Aorta (tissue), 5 donors: ENCODE data around the gene EFEMP2. TPM values are rescaled to one million over a fixed set of nuclear protein-coding genes. Genes with fewer than 3 reads are reported as not detected.

Experiments
- ATAC-seq: fragments of 200-7000 bp; cut with Tn5 transposase; one replicate; pipeline ENCODE4 v1.9.1; 2022; ENCODE audit warnings: moderate library complexity; ENCODE audit not compliant: low FRiP score
- DNase-seq, 2 donors: peaks; one replicate each; pipeline ENCODE4 v3.0.0-alpha.2; 2020
- H3K27ac ChIP-seq, 2 donors: one replicate each; pipeline ENCODE4 v1.5.1; 2013; ENCODE audit warnings: low read length in 2 of 2, mild to moderate bottlenecking in 2 of 2, moderate library complexity in 2 of 2, control low read depth in 1 of 2, inconsistent platforms in 1 of 2, low read depth in 1 of 2
- H3K27me3 ChIP-seq, 2 donors: one replicate each; pipeline ENCODE4 v1.6.1; 2013; ENCODE audit warnings: control low read depth in 1 of 2, low read length in 1 of 2, mild to moderate bottlenecking in 1 of 2, moderate library complexity in 1 of 2; ENCODE audit not compliant: insufficient read depth in 2 of 2, control insufficient read depth in 1 of 2
- H3K36me3 ChIP-seq, 2 donors: one replicate each; pipeline ENCODE4 v1.6.1; 2013; ENCODE audit warnings: control low read depth in 1 of 2, low read length in 1 of 2, mild to moderate bottlenecking in 1 of 2; ENCODE audit not compliant: insufficient read depth in 2 of 2, control insufficient read depth in 1 of 2
- H3K4me1 ChIP-seq, 2 donors: one replicate each; pipeline ENCODE4 v1.6.1; 2013; ENCODE audit warnings: low read length in 2 of 2, control low read depth in 1 of 2, mild to moderate bottlenecking in 1 of 2, moderate library complexity in 1 of 2; ENCODE audit not compliant: insufficient read depth in 2 of 2, control insufficient read depth in 1 of 2
- H3K4me3 ChIP-seq, 2 donors: one replicate each; pipeline ENCODE4 v1.5.1; 2013; ENCODE audit warnings: low read length in 2 of 2, control low read depth in 1 of 2, mild to moderate bottlenecking in 1 of 2
- H3K9me3 ChIP-seq: one replicate; pipeline ENCODE4 v1.6.1; 2013; ENCODE audit warnings: mild to moderate bottlenecking, low read length; ENCODE audit not compliant: control insufficient read depth
- WGBS, 2 donors: extraction: QIAGEN DNeasy Blood & Tissue Kit; methylation state at CpG; one replicate each; pipeline ENCODE4 v1.1.7; 2013; 5-methylcytosine and 5-hydroxymethylcytosine counted together
- intact Hi-C, 2 donors: fragments of 100-400 bp; cut with DNase I; formaldehyde crosslinking; loops; one replicate each; pipeline versions ENCODE4 v1.14.2 to v1.15.0; 2022
- polyA plus RNA-seq, 2 donors: library from polyadenylated mRNA; stranded (reverse); fragments of 200-250 nt; gene quantifications; one replicate each; pipeline ENCODE4 v1.2.3, GENCODE V29; 2013
- total RNA-seq, 2 donors: library from RNA; stranded (reverse); fragmentation: NEBNext Ultra II Directional; extraction: Animal tissue kit (Norgen Biotek cat#: 25700); gene quantifications; one replicate each; pipeline ENCODE4 v1.2.1, GENCODE V29; 2021
- donor health status: healthy with polysubstance abuse.
- donor health status: Bipolar disorder and iron deficiency.
- donor health status: DM: no; HTN: no; CAD: no.
- donor health status: DM: no; HTN: no; CAD: no.
- donor health status: DM: yes; HTN: yes; CAD: no.

EFEMP2 gene
- total and polyA plus RNA-seq, 4 donors, result 136 to 224 (median 162) TPM

GRCh38 chr11:65888163-65888814, 15.7 kb upstream of the EFEMP2 start, which contains the start of gene FIBP:
TSS of gene FIBP (minus strand) at chr11:65888471. CDS start at chr11:65888418, 53 bp downstream.
- Histone ChIP-seq H3K27me3 (peaks cover 0 to 5% of the 10 kb centered on the region in 2 donors), H3K27ac (peak within 1 kb of the TSS; percentile 88 to 97), H3K4me1 (peaks cover 0 to 3% of the 10 kb centered on the region in 2 donors), H3K4me3 (peak within 1 kb of the TSS; percentile 25 to 57), H3K36me3 (peaks cover 0 to 2% of the 10 kb centered on the region in 2 donors), H3K9me3 (no peaks in the 10 kb centered on the region)
- ATAC-seq (peak; percentile 90), DNase-seq (peak; percentile 99)
- 0% methylated on average over 48 to 57 of the region's 57 CpGs for WGBS, 2 donors
- intact Hi-C loops, result loop anchor here (2.0 to 10.0 kb wide), 4 partner anchors 31 to 137 kb away; partner anchors contain the start of genes BANF1 (in 1 of the 2), C11orf68 (in 1 of the 2), CATSPER1 (in 1 of the 2) and DRAP1 (in 1 of the 2)

GRCh38 chr11:65887723-65888162, 15.1 kb upstream of the EFEMP2 start:
- no peak for ATAC-seq
- peak overlapping the region in 1 of 2 donors; percentile 43 for H3K27ac ChIP-seq

GRCh38 chr11:65886826-65887722, 14.5 kb upstream of the EFEMP2 start:
- no peaks in the 10 kb centered on the region for H3K9me3 ChIP-seq
- peak in 1 of 2 donors; percentile 54 for DNase-seq
- H3K27ac ChIP-seq, result peak overlapping the region in 1 of 2 donors; percentile 43
- H3K27me3 ChIP-seq, result peaks cover 0 to 5% of the 10 kb centered on the region in 2 donors
- WGBS, 2 donors, result 74 to 78% methylated on average over 14 of the region's 14 CpGs
- H3K4me1 ChIP-seq, result peaks cover 0 to 3% of the 10 kb centered on the region in 2 donors
- no peak for ATAC-seq
- H3K4me3 ChIP-seq, result no peak overlapping the region
- intact Hi-C loops, result loop anchor here (5.0 to 10.0 kb wide), 3 partner anchors 35 to 138 kb away; partner anchors contain the start of genes BANF1 (in 1 of the 2), CATSPER1 (in 1 of the 2) and EIF1AD (in 1 of the 2)
- peaks cover 0 to 3% of the 10 kb centered on the region in 2 donors for H3K36me3 ChIP-seq

More at GRCh38 chr11:65887723-65888162, 15.1 kb upstream of the EFEMP2 start:
- DNase-seq, result no peak
- no peaks in the 10 kb centered on the region for H3K9me3 ChIP-seq
- H3K4me3 ChIP-seq, result peak overlapping the region; percentile 23 to 57
- peaks cover 0 to 3% of the 10 kb centered on the region in 2 donors for H3K4me1 ChIP-seq
- H3K36me3 ChIP-seq, result peaks cover 0 to 2% of the 10 kb centered on the region in 2 donors
- intact Hi-C loops, result loop anchor here (2.0 to 10.0 kb wide), 4 partner anchors 31 to 137 kb away; partner anchors contain the start of genes BANF1 (in 1 of the 2), C11orf68 (in 1 of the 2), CATSPER1 (in 1 of the 2) and DRAP1 (in 1 of the 2)
- H3K27me3 ChIP-seq, result peaks cover 0 to 5% of the 10 kb centered on the region in 2 donors
- 1 to 2% methylated on average over 23 of the region's 23 CpGs for WGBS, 2 donors

- intact Hi-C loops, result loop anchor here (2.0 to 10.0 kb wide), 5 partner anchors 36 to 139 kb away; partner anchors contain the start of genes BANF1 (in 1 of the 2), CATSPER1 (in 1 of the 2), EIF1AD (in 1 of the 2) and SART1 (in 1 of the 2)
- peaks cover 0 to 1% of the 10 kb centered on the region in 2 donors for H3K27me3 ChIP-seq
- no peak for ATAC-seq
- H3K4me3 ChIP-seq, result no peak overlapping the region
- H3K36me3 ChIP-seq, result peaks cover 0 to 3% of the 10 kb centered on the region in 2 donors
- H3K4me1 ChIP-seq, result peaks cover 0 to 3% of the 10 kb centered on the region in 2 donors
- H3K27ac ChIP-seq, result no peak overlapping the region
- DNase-seq, result peak in 1 of 2 donors; percentile 40
- WGBS, 2 donors, result 92 to 93% methylated on average over 12 of the region's 12 CpGs
- no peaks in the 10 kb centered on the region for H3K9me3 ChIP-seq
These were observed 13.4 kb upstream of the EFEMP2 start for GRCh38 chr11:65885808-65886536.

- no peak overlapping the region for H3K27ac ChIP-seq
- 86 to 91% methylated on average over 7 of the region's 7 CpGs for WGBS, 2 donors
- DNase-seq (peak in 1 of 2 donors; percentile 45), ATAC-seq (no peak)
- intact Hi-C loops, result loop anchor here (2.0 to 10.0 kb wide), 5 partner anchors 37 to 140 kb away; partner anchors contain the start of genes BANF1 (in 1 of the 2), CATSPER1 (in 1 of the 2), EIF1AD (in 1 of the 2) and SART1 (in 1 of the 2)
- H3K4me1 ChIP-seq, result peaks cover 0 to 3% of the 10 kb centered on the region in 2 donors
- peaks cover 0 to 3% of the 10 kb centered on the region in 2 donors for H3K36me3 ChIP-seq
- no peaks in the 10 kb centered on the region for H3K27me3 ChIP-seq
- no peak overlapping the region for H3K4me3 ChIP-seq
- no peaks in the 10 kb centered on the region for H3K9me3 ChIP-seq
These were observed 12.6 kb upstream of the EFEMP2 start for GRCh38 chr11:65885231-65885630.

- peak; percentile 57 for ATAC-seq
- peaks cover 0 to 3% of the 10 kb centered on the region in 2 donors for H3K36me3 ChIP-seq
- no peak overlapping the region for H3K27ac ChIP-seq
- intact Hi-C loops, result loop anchor here (2.0 to 10.0 kb wide), 5 partner anchors 38 to 140 kb away; partner anchors contain the start of genes BANF1 (in 1 of the 2), CATSPER1 (in 1 of the 2), EIF1AD (in 1 of the 2) and SART1 (in 1 of the 2)
- peak; percentile 83 to 92 for DNase-seq
- H3K9me3 ChIP-seq, result no peaks in the 10 kb centered on the region
- H3K4me1 ChIP-seq, result peaks cover 0 to 3% of the 10 kb centered on the region in 2 donors
- 20 to 25% methylated on average over 9 of the region's 9 CpGs for WGBS, 2 donors
- H3K4me3 ChIP-seq, result no peak overlapping the region
- H3K27me3 ChIP-seq, result no peaks in the 10 kb centered on the region
These were observed 12.1 kb upstream of the EFEMP2 start for GRCh38 chr11:65884716-65885092.

- 80% methylated on average over 28 of the region's 28 CpGs for WGBS, 2 donors
- Histone ChIP-seq H3K4me1 (peaks cover 0 to 3% of the 10 kb centered on the region in 2 donors), H3K27ac (no peak overlapping the region), H3K4me3 (no peak overlapping the region), H3K27me3 (no peaks in the 10 kb centered on the region), H3K36me3 (peaks cover 0 to 3% of the 10 kb centered on the region in 2 donors), H3K9me3 (no peaks in the 10 kb centered on the region)
- peak in 1 of 2 donors; percentile 49 for DNase-seq
- no peak for ATAC-seq
- intact Hi-C loops, result loop anchor here (2.0 to 10.0 kb wide), 3 partner anchors 77 to 141 kb away; partner anchors contain the start of genes CATSPER1 (in 1 of the 2) and SART1 (in 1 of the 2)
These were observed 11.5 kb upstream of the EFEMP2 start for GRCh38 chr11:65883786-65884715.
